Measurements from ENCODE around the gene EIF4ENIF1. TPM values are rescaled to one million over a fixed set of nuclear protein-coding genes. Genes with fewer than 3 reads are reported as not detected.

EIF4ENIF1 gene
- polyA plus RNA-seq, 2 of the 4 experiments (the other 2 are of a cell fraction) = 10.3 to 15.5 TPM

DNA sequence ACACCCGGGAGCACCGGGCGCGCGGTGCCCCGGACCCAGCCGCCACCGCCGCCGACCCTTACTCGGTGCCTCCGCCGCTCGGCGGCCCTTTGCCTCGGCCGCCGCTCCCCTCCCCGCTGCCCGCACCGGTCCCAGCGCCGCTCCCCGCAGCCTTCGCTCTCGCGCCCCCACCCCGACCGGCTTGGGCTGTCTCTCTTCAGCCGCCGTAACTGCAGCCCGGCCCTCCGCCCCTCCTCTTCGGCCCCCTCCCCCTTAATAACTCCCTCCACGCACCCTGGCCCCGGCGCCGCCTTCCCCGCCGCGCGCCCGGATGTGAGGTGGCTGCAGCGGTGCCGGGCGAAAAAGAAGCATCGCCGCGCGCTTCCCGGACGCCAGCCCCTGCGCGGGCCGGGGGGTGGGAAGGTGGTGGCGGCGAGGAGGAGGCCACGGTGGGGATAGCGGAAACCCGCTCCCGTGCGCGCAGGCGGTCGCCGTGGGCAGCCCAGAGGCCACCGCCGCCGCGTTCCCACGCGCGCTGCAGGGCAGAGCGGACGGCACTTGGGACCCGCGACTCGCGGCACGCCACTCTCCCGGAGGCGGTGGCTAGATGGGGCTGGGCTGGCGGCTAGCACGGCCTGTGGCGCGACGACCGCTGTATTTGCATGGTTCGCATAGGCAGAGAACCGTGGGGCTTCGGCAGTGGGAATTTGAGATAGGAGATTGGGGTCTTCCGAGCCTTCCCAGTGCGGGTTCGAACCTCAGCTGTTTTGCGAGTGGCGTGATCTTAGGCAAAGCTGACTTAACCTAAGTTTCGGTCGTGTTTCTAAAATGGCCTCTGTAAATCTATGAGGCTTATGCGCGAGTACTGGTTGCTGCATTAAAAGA lies at the start of gene EIF4ENIF1 (continued):
- TF ChIP-seq EHF (CRISPR knock-in tag; IDR thresholded peaks at IDR 0.05) = no peak
- no peak for TF ChIP-seq SMC3 (IDR thresholded peaks at IDR 0.05)
- TF ChIP-seq, protein P1, sequence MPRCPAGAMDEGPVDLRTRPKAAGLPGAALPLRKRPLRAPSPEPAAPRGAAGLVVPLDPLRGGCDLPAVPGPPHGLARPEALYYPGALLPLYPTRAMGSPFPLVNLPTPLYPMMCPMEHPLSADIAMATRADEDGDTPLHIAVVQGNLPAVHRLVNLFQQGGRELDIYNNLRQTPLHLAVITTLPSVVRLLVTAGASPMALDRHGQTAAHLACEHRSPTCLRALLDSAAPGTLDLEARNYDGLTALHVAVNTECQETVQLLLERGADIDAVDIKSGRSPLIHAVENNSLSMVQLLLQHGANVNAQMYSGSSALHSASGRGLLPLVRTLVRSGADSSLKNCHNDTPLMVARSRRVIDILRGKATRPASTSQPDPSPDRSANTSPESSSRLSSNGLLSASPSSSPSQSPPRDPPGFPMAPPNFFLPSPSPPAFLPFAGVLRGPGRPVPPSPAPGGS (IDR thresholded peaks at IDR 0.05) = 0 out of 3 replicates have a peak, but pooled peaks have one; percentile 46
- TF ChIP-seq CEBPB (IDR thresholded peaks at IDR 0.05) = no peak

DNA sequence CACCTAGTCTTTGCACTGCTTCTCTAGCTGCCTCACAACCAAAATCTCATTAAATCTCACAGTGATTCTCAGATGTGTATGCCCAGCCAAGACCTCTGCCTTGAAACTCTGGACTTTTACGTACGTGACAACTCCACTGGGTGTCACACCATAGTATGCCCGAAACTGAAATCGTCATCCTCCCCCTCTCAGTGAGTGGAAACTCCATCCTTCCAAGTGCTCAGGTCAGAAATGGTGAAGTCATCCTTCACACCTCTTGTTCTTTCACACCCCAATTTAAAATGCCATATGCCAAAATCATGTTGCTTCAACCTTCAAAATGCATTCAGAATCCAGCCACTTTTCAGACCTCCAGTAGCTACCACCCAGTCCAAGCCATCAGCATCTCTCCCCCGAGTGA lies 49.2 kb upstream of the EIF4ENIF1 start:
- no peak overlapping the region for H3K4me2 ChIP-seq
- ChIA-PET CTCF (interaction anchor here (0.6 to 1.2 kb wide), 2 partner anchors 18 to 703 kb away, joined by 3 to 5 read pairs; no protein-coding TSS in a partner anchor), POLR2A (no interaction called here)
- WGBS (ENCODE audit: missing lambda C conversion rate) = 92% methylated on average over 5 of the region's 5 CpGs
- no peak overlapping the region for H3K27ac ChIP-seq
- no peak for TF ChIP-seq PBX3 (IDR thresholded peaks at IDR 0.05)
- ATAC-seq = no peak
- H3K4me3 ChIP-seq = no peak overlapping the region
- DNase-seq (ENCODE audit: low read depth in 1 of 2, low spot score in 1 of 2) = no peak
- H3K9me3 ChIP-seq = no peaks in the 10 kb centered on the region
- no peaks in the 10 kb centered on the region for H3K4me1 ChIP-seq
- no peak for FAIRE-seq

- no peaks in the 10 kb centered on the region for H3K9me3 ChIP-seq
- no peak overlapping the region for H3K27ac ChIP-seq
- DNase-seq (ENCODE audit: low read depth in 1 of 2, low spot score in 1 of 2) = no peak
- TF ChIP-seq ZFP36 (IDR thresholded peaks at IDR 0.05; ENCODE audit: borderline replicate concordance, partially characterized antibody) (no peak), SREBF2 (IDR thresholded peaks at IDR 0.05) (no peak), CEBPB (IDR thresholded peaks at IDR 0.05) (no peak), KDM5A (IDR thresholded peaks at IDR 0.05) (no peak), POLR2A (IDR thresholded peaks at IDR 0.05; ENCODE audit: low read length) (no peak), RAD21 (conservative IDR thresholded peaks at IDR 0.05 in 1 of 2, IDR thresholded peaks at IDR 0.05 in 1 of 2) (no peak), NPAS2 (CRISPR knock-in tag; IDR thresholded peaks at IDR 0.05; ENCODE audit: borderline replicate concordance) (no peak), CHD4 (IDR thresholded peaks at IDR 0.05; ENCODE audit: borderline replicate concordance) (no peak), CHD2 (IDR thresholded peaks at IDR 0.05; ENCODE audit: low read length, partially characterized antibody) (no peak), HOXB5 (CRISPR knock-in tag; IDR thresholded peaks at IDR 0.05) (no peak), REST (IDR thresholded peaks at IDR 0.05) (no peak), FOSL2 (IDR thresholded peaks at IDR 0.05) (no peak), FOSL2 (CRISPR knock-in tag; IDR thresholded peaks at IDR 0.05) (no peak), ZNF302 (CRISPR knock-in tag; IDR thresholded peaks at IDR 0.05) (no peak), MAZ (IDR thresholded peaks at IDR 0.05; ENCODE audit: borderline replicate concordance, low read depth, low read length) (no peak)
- TF ChIP-seq, protein P2, sequence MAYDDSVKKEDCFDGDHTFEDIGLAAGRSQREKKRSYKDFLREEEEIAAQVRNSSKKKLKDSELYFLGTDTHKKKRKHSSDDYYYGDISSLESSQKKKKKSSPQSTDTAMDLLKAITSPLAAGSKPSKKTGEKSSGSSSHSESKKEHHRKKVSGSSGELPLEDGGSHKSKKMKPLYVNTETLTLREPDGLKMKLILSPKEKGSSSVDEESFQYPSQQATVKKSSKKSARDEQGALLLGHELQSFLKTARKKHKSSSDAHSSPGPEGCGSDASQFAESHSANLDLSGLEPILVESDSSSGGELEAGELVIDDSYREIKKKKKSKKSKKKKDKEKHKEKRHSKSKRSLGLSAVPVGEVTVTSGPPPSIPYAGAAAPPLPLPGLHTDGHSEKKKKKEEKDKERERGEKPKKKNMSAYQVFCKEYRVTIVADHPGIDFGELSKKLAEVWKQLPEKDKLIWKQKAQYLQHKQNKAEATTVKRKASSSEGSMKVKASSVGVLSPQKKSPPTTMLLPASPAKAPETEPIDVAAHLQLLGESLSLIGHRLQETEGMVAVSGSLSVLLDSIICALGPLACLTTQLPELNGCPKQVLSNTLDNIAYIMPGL (CRISPR knock-in tag; IDR thresholded peaks at IDR 0.05; ENCODE audit: borderline replicate concordance) = no peak
- TF ChIP-seq, protein P3, sequence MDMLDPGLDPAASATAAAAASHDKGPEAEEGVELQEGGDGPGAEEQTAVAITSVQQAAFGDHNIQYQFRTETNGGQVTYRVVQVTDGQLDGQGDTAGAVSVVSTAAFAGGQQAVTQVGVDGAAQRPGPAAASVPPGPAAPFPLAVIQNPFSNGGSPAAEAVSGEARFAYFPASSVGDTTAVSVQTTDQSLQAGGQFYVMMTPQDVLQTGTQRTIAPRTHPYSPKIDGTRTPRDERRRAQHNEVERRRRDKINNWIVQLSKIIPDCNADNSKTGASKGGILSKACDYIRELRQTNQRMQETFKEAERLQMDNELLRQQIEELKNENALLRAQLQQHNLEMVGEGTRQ (IDR thresholded peaks at IDR 0.05) = no peak
- TF ChIP-seq, protein P4, sequence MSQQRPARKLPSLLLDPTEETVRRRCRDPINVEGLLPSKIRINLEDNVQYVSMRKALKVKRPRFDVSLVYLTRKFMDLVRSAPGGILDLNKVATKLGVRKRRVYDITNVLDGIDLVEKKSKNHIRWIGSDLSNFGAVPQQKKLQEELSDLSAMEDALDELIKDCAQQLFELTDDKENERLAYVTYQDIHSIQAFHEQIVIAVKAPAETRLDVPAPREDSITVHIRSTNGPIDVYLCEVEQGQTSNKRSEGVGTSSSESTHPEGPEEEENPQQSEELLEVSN (IDR thresholded peaks at IDR 0.05; ENCODE audit: borderline replicate concordance, low read depth) = no peak
- no peak for ATAC-seq
- no peak for FAIRE-seq
- no peak overlapping the region for H3K4me2 ChIP-seq
- H3K4me1 ChIP-seq = no peaks in the 10 kb centered on the region
- ChIA-PET CTCF (interaction anchor here (0.7 to 1.1 kb wide), 2 partner anchors 25 to 89 kb away, joined by 3 to 4 read pairs; no protein-coding TSS in a partner anchor), POLR2A (no interaction called here)
- no peak overlapping the region for H3K4me3 ChIP-seq
- 89% methylated on average over 7 of the region's 8 CpGs for WGBS (ENCODE audit: missing lambda C conversion rate)
Measured at GRCh38 chr22:31537019-31537535, 47.4 kb upstream of the EIF4ENIF1 start.

Measured in A549 (cell line).